K562 (cell line): ENCODE measurements around the gene ERVH48-1. TPM values are rescaled to one million over a fixed set of nuclear protein-coding genes. Genes with fewer than 3 reads are reported as not detected.
A peak's percentile ranks its signal among the peaks of the same experiment; 100 is the strongest.

Experiments
- ATF3 ChIP-seq, 2 experiments: fragments of 450-650 bp in 1 of 2; sonication (generic) in 1 of 2; formaldehyde crosslinking in 1 of 2; IDR thresholded peaks in 1 of 2; conservative IDR thresholded peaks in 1 of 2; 2 replicates each; pipeline versions ENCODE4 v1.6.1 to v1.8.1; 2016 to 2023; ENCODE audit warnings: mild to moderate bottlenecking in 2 of 2, moderate library complexity in 2 of 2, inconsistent platforms in 1 of 2, missing genetic modification reagents in 1 of 2
- ATF7 ChIP-seq: fragments of 450-650 bp; IDR thresholded peaks from 2 replicates; pipeline ENCODE4 v1.7.1; 2014; ENCODE audit warnings: mild to moderate bottlenecking, moderate library complexity
- BCLAF1 ChIP-seq, 2 experiments: fragments of 450-650 bp in 1 of 2; IDR thresholded peaks; 2 replicates each; pipeline ENCODE4 v1.6.1; 2011 to 2017; ENCODE audit warnings: low read depth in 2 of 2, antibody characterized with exemption in 1 of 2, borderline replicate concordance in 1 of 2, low read length in 1 of 2, mild to moderate bottlenecking in 1 of 2, mixed read lengths in 1 of 2; ENCODE audit not compliant: control insufficient read depth in 1 of 2
- CREB5 ChIP-seq: fragments of 250-450 bp; sonication (Bioruptor Pico); IDR thresholded peaks from 2 replicates; pipeline ENCODE4 v1.5.0; 2020; ENCODE audit warnings: mild to moderate bottlenecking
- DIDO1 ChIP-seq: fragments of 450-650 bp; IDR thresholded peaks from 2 replicates; pipeline ENCODE4 v1.6.1; 2016; ENCODE audit warnings: low read depth, missing biosample characterization, missing genetic modification characterization
- GATAD2B ChIP-seq: fragments of 450-650 bp; IDR thresholded peaks from 2 replicates; pipeline ENCODE4 v1.6.1; 2017; ENCODE audit warnings: mild to moderate bottlenecking, borderline replicate concordance
- GTF2E2 ChIP-seq: fragments of 200-800 bp; sonication (Bioruptor generic); IDR thresholded peaks from 2 replicates; pipeline ENCODE4 v1.6.1; 2016; ENCODE audit warnings: missing genetic modification characterization, missing compliant biosample characterization
- KDM4B ChIP-seq, 2 experiments: fragments of 450-650 bp in 1 of 2; sonication (generic) in 1 of 2; IDR thresholded peaks; 2 replicates each; pipeline ENCODE4 v1.6.1; 2016 to 2017; ENCODE audit warnings: borderline replicate concordance in 2 of 2, antibody characterized with exemption in 1 of 2, low read depth in 1 of 2, mild to moderate bottlenecking in 1 of 2
- SUPT5H ChIP-seq: fragments of 450-650 bp; IDR thresholded peaks from 2 replicates; pipeline ENCODE4 v1.6.1; 2016
- THAP7 ChIP-seq: fragments of 250-450 bp; sonication (Bioruptor Pico); IDR thresholded peaks from 2 replicates; pipeline ENCODE4 v1.5.0; 2021
- U2AF1 ChIP-seq: fragments of 200-400 bp; formaldehyde crosslinking; optimal IDR thresholded peaks from 2 replicates; pipeline ENCODE3; 2017; ENCODE audit warnings: mild to moderate bottlenecking, low read depth, low read length, moderate library complexity
- ZNF518B ChIP-seq: fragments of 250-450 bp; sonication (Bioruptor Pico); IDR thresholded peaks from 2 replicates; pipeline ENCODE4 v1.5.0; 2021; ENCODE audit warnings: mild to moderate bottlenecking, moderate library complexity
- ZNF695 ChIP-seq: fragments of 450-650 bp; formaldehyde crosslinking; IDR thresholded peaks from 2 replicates; pipeline ENCODE4 v1.4.0; 2020; ENCODE audit warnings: mild to moderate bottlenecking, moderate library complexity
- polyA plus RNA-seq, 8 experiments: library from polyadenylated mRNA; depleted of rRNA in 4 of 8; stranded (reverse) in 5 of 8; unstranded in 3 of 8; fragments of >200 nt; fragmentation: Nextera tagmentation in 2 of 8; fragmentation: Illumina TruSeq in 1 of 8; extraction: Ambion mirVana in 2 of 8; extraction: Trizol in 1 of 8; gene quantifications; 2 replicates each; pipeline versions ENCODE4 v1.2.1 to v1.2.3, GENCODE V29; 2011 to 2014; ENCODE audit warnings: inconsistent platforms in 1 of 8, missing spikeins in 1 of 8
- total RNA-seq, 7 experiments: library from RNA; depleted of rRNA in 6 of 7; stranded (reverse); fragments of >200 nt in 6 of 7; fragmentation: Illumina TruSeq in 2 of 7; extraction: Trizol in 2 of 7; gene quantifications; 2 replicates each; pipeline versions ENCODE4 v1.2.1 to v1.2.3, GENCODE V29; 2011 to 2021; ENCODE audit warnings: low replicate concordance in 1 of 7

ERVH48-1 gene
- total and polyA plus RNA-seq, 9 of the 15 experiments (the other 6 are each of a cell fraction or from before 2014, with no cell fraction given), result 0.08 to 0.49 (median 0.16) TPM; not detected in 3

- peak in 1 of 2 experiments; percentile 95; a peak in 2 of 4 replicates for TF ChIP-seq BCLAF1 (IDR thresholded peaks at IDR 0.05; ENCODE audit: borderline replicate concordance in 1 of 2, control insufficient read depth in 1 of 2, low read depth in 2 of 2, low read length in 1 of 2)
- 0 out of 2 replicates have a peak, but pooled peaks have one; percentile 49 for TF ChIP-seq GATAD2B
- peak; percentile 100 for TF ChIP-seq ATF7
- TF ChIP-seq DIDO1 (tag), result peak; percentile 79
- TF ChIP-seq SUPT5H, result peak; percentile 58
- no peak for TF ChIP-seq ZNF518B (CRISPR knock-in tag)
- no peak for TF ChIP-seq GTF2E2 (tag)
- TF ChIP-seq THAP7, result 0 out of 2 replicates have a peak, but pooled peaks have one; percentile 5
- TF ChIP-seq CREB5, result no peak
- TF ChIP-seq ZNF695, result no peak
- no peak; the same call in 1 of the 2 replicates for TF ChIP-seq ATF3 (IDR thresholded peaks at IDR 0.05)
- TF ChIP-seq ATF3 (CRISPR knock-in tag; conservative IDR thresholded peaks at IDR 0.05), result no peak
- peak in 1 of 2 experiments; percentile 96; a peak in 2 of 4 replicates for TF ChIP-seq KDM4B (IDR thresholded peaks at IDR 0.05; ENCODE audit: borderline replicate concordance in 2 of 2, low read depth in 1 of 2)
- no peak for TF ChIP-seq U2AF1
Measured at GRCh38 chr21:42973991-42974831, 48.8 kb upstream of the ERVH48-1 start, which contains the start of gene PKNOX1 (continued).
